Activated T-cell treated with anti-CD3 and anti-CD28 coated beads, Interleukin-2, amount 50 U/mL, for 1 hour (primary cell): ENCODE results near the gene ACP1.

Experiments
- DNase-seq: peaks from one replicate; pipeline ENCODE4 v3.0.0-alpha.2; 2020

Gene ACP1

GRCh38 chr2:282371-283263, 17.9 kb downstream of the ACP1 start:
- DNase-seq = no peak

- no peak for DNase-seq
Measured at GRCh38 chr2:283996-284794, 19.4 kb downstream of the ACP1 start.

- DNase-seq = no peak
Measured at GRCh38 chr2:284896-285492, 20.2 kb downstream of the ACP1 start.

- no peak for DNase-seq
Measured at GRCh38 chr2:285531-285930, 20.8 kb downstream of the ACP1 start.

GRCh38 chr2:286035-286434, 21.3 kb downstream of the ACP1 start:
- DNase-seq = no peak

- no peak for DNase-seq
Measured at GRCh38 chr2:286774-287392, 22.1 kb downstream of the ACP1 start.

- DNase-seq = peak; percentile 26
Measured at GRCh38 chr2:287471-287885, 22.7 kb downstream of the ACP1 start.

- peak; percentile 26 for DNase-seq
Measured at GRCh38 chr2:287911-288757, 23.4 kb downstream of the ACP1 start, which contains the start of gene ALKAL2. Gene ALKAL2 (minus strand): TSS chr2:288091. CDS start chr2:287835, 256 bp downstream.

- no peak for DNase-seq
Measured at GRCh38 chr2:288758-289361, 24.1 kb downstream of the ACP1 start.

GRCh38 chr2:289362-290089, 24.8 kb downstream of the ACP1 start:
- DNase-seq = peak; percentile 29

GRCh38 chr2:290090-290722, 25.5 kb downstream of the ACP1 start:
- peak; percentile 65 for DNase-seq

- no peak for DNase-seq
Measured at GRCh38 chr2:295090-295489, 30.3 kb downstream of the ACP1 start.

- DNase-seq = no peak
Measured at GRCh38 chr2:296354-296753, 31.6 kb downstream of the ACP1 start.

- DNase-seq = no peak
Measured at GRCh38 chr2:305366-305765, 40.6 kb downstream of the ACP1 start.

- no peak for DNase-seq
Measured at GRCh38 chr2:309148-309953, 44.6 kb downstream of the ACP1 start.

- no peak for DNase-seq
Measured at GRCh38 chr2:309954-310510, 45.3 kb downstream of the ACP1 start.

- DNase-seq = no peak
Measured at GRCh38 chr2:310994-311393, 46.2 kb downstream of the ACP1 start.

GRCh38 chr2:313991-314390, 49.2 kb downstream of the ACP1 start:
- no peak for DNase-seq
